ENCODE data around the gene MCF2. TPM values are rescaled to one million over a fixed set of nuclear protein-coding genes. Genes with fewer than 3 reads are reported as not detected.

The MCF2 gene
- total and polyA plus RNA-seq, 2 experiments from 2014 or later: 1.1 to 1.4 TPM

GRCh38 chrX:139559383-139560042, 148.5 kb downstream of the MCF2 start:
- no peak overlapping the region for H3K4me3 ChIP-seq
- TF ChIP-seq CTCF (conservative IDR thresholded peaks at IDR 0.05; ENCODE audit: low read depth in 2 of 2) (peak; percentile 56 to 74), EZH2phosphoT487 (IDR thresholded peaks at IDR 0.05; ENCODE audit: unreplicated experiment) (no peak), ZNF114 (CRISPR knock-in tag; IDR thresholded peaks at IDR 0.05) (no peak)
- no peak overlapping the region for H3K27ac ChIP-seq (ENCODE audit: low read depth)
- no peak overlapping the region for H3K4me3 Mint-ChIP-seq
- H3K4me1 Mint-ChIP-seq: no peaks in the 10 kb centered on the region
- DNase-seq (ENCODE audit: low spot score) (peak; percentile 63), ATAC-seq (peak; percentile 80)
- no peak overlapping the region for H3K27ac Mint-ChIP-seq
- H3K9me3 Mint-ChIP-seq: no peaks in the 10 kb centered on the region; the same call in 2 of the 3 replicates
- no peaks in the 10 kb centered on the region for H4K20me1 ChIP-seq (replicated peaks; ENCODE audit: insufficient read depth)
- H3K27me3 Mint-ChIP-seq (ENCODE audit: insufficient read depth, low read depth, poor library complexity): peaks cover 2% of the 10 kb centered on the region
- no peaks in the 10 kb centered on the region for H3K79me2 ChIP-seq (replicated peaks; ENCODE audit: insufficient read depth)
- no peak overlapping the region for H2AFZ ChIP-seq
- no peaks in the 10 kb centered on the region for H3K27me3 ChIP-seq (ENCODE audit: insufficient read depth)
- no peak overlapping the region for H3K4me2 ChIP-seq
- H3K36me3 ChIP-seq (ENCODE audit: insufficient read depth): no peaks in the 10 kb centered on the region
- no peaks in the 10 kb centered on the region for H3F3A ChIP-seq (replicated peaks; ENCODE audit: low read depth)
- no peaks in the 10 kb centered on the region for H3K36me3 Mint-ChIP-seq (ENCODE audit: low read depth)
- no peaks in the 10 kb centered on the region for H3K9me2 ChIP-seq (ENCODE audit: insufficient read depth)
- H3K4me1 ChIP-seq (ENCODE audit: insufficient read depth): no peaks in the 10 kb centered on the region

- Mint-ChIP-seq H3K4me3 (no peak overlapping the region), H3K27me3 (ENCODE audit: insufficient read depth, low read depth, poor library complexity) (peaks cover 2% of the 10 kb centered on the region), H3K27ac (no peak overlapping the region), H3K9me3 (no peaks in the 10 kb centered on the region), H3K36me3 (ENCODE audit: low read depth) (no peaks in the 10 kb centered on the region), H3K4me1 (no peaks in the 10 kb centered on the region)
- H3K4me3 ChIP-seq: no peak overlapping the region
- H3K27ac ChIP-seq (ENCODE audit: low read depth): no peak overlapping the region
- ATAC-seq (peak; percentile 48; the same call in 2 of the 3 replicates), DNase-seq (ENCODE audit: low spot score) (peak; percentile 27)
- H3F3A ChIP-seq (replicated peaks; ENCODE audit: low read depth): no peaks in the 10 kb centered on the region
- TF ChIP-seq CTCF (conservative IDR thresholded peaks at IDR 0.05; ENCODE audit: low read depth in 2 of 2): peak in 1 of 2 experiments; percentile 19; a peak in 2 of 4 replicates
- TF ChIP-seq ETS1 (IDR thresholded peaks at IDR 0.05): no peak
- H3K79me2 ChIP-seq (replicated peaks; ENCODE audit: insufficient read depth): no peaks in the 10 kb centered on the region
- no peaks in the 10 kb centered on the region for H3K36me3 ChIP-seq (ENCODE audit: insufficient read depth)
- H3K9me2 ChIP-seq (ENCODE audit: insufficient read depth): no peaks in the 10 kb centered on the region
- no peak overlapping the region for H3K4me2 ChIP-seq
- H3K4me1 ChIP-seq (ENCODE audit: insufficient read depth): no peaks in the 10 kb centered on the region; the same call in 1 of the 2 replicates
- H2AFZ ChIP-seq: no peak overlapping the region
- H4K20me1 ChIP-seq (replicated peaks; ENCODE audit: insufficient read depth): no peaks in the 10 kb centered on the region
- no peaks in the 10 kb centered on the region for H3K27me3 ChIP-seq (ENCODE audit: insufficient read depth)
These were observed 152.8 kb downstream of the MCF2 start for GRCh38 chrX:139554991-139555675.
